ENCODE results near the gene APOBEC2. TPM values are rescaled to one million over a fixed set of nuclear protein-coding genes. Genes with fewer than 3 reads are reported as not detected.

APOBEC2 gene
- total RNA-seq, 1 experiment from 2014 or later, result 4.8 TPM

- Histone ChIP-seq H3K36me3 (ENCODE audit: control insufficient read depth, insufficient read depth, low read length) (no peaks in the 10 kb centered on the region), H3K4me1 (peaks cover 16% of the 10 kb centered on the region; the same call in 1 of the 2 replicates), H3K27me3 (replicated peaks; ENCODE audit: control insufficient read depth, insufficient read depth, low read length) (no peaks in the 10 kb centered on the region), H3K9me3 (no peaks in the 10 kb centered on the region), H3K4me3 (ENCODE audit: low read depth, low read length) (peak overlapping the region; percentile 98)
- Mint-ChIP-seq H3K27me3 (ENCODE audit: insufficient read depth, unreplicated experiment) (no peaks in the 10 kb centered on the region), H3K9me3 (ENCODE audit: unreplicated experiment) (no peaks in the 10 kb centered on the region), H3K27ac (ENCODE audit: unreplicated experiment) (peak overlapping the region; percentile 95), H3K4me1 (ENCODE audit: low read depth, unreplicated experiment) (peaks cover 29% of the 10 kb centered on the region), H3K4me3 (ENCODE audit: unreplicated experiment) (peak overlapping the region; percentile 92), H3K36me3 (ENCODE audit: insufficient read depth, unreplicated experiment) (peaks cover 36% of the 10 kb centered on the region)
- ChIA-PET CTCF (interaction anchor here (0.7 to 1.1 kb wide), 2 partner anchors 65 to 178 kb away, joined by 3 read pairs; no protein-coding TSS in a partner anchor), POLR2A (interaction anchor here (0.7 kb wide), 1 partner anchor 96 kb away, joined by 3 read pairs; no protein-coding TSS in a partner anchor)
- intact Hi-C loops (cut with micrococcal nuclease; ENCODE audit: unreplicated experiment), result loop anchor here (5.0 kb wide), 2 partner anchors 107 to 488 kb away; partner anchors contain the start of gene LRFN2
- DNase-seq, result no peak
- TF ChIP-seq, protein P1, sequence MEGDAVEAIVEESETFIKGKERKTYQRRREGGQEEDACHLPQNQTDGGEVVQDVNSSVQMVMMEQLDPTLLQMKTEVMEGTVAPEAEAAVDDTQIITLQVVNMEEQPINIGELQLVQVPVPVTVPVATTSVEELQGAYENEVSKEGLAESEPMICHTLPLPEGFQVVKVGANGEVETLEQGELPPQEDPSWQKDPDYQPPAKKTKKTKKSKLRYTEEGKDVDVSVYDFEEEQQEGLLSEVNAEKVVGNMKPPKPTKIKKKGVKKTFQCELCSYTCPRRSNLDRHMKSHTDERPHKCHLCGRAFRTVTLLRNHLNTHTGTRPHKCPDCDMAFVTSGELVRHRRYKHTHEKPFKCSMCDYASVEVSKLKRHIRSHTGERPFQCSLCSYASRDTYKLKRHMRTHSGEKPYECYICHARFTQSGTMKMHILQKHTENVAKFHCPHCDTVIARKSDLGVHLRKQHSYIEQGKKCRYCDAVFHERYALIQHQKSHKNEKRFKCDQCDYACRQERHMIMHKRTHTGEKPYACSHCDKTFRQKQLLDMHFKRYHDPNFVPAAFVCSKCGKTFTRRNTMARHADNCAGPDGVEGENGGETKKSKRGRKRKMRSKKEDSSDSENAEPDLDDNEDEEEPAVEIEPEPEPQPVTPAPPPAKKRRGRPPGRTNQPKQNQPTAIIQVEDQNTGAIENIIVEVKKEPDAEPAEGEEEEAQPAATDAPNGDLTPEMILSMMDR (IDR thresholded peaks at IDR 0.05; ENCODE audit: insufficient read depth in 1 of 2, low read depth in 1 of 2, low read length in 1 of 2, severe bottlenecking in 1 of 2, unreplicated experiment in 1 of 2), result no peak
- no TSS peak for BruUV-seq (replicated peaks)
Observed at GRCh38 chr6:41074692-41075436, 21.9 kb downstream of the APOBEC2 start.

- Mint-ChIP-seq H3K36me3 (ENCODE audit: insufficient read depth, unreplicated experiment) (peaks cover 46% of the 10 kb centered on the region), H3K4me1 (ENCODE audit: low read depth, unreplicated experiment) (peaks cover 22% of the 10 kb centered on the region), H3K27ac (ENCODE audit: unreplicated experiment) (no peak overlapping the region), H3K27me3 (ENCODE audit: insufficient read depth, unreplicated experiment) (no peaks in the 10 kb centered on the region), H3K9me3 (ENCODE audit: unreplicated experiment) (no peaks in the 10 kb centered on the region), H3K4me3 (ENCODE audit: unreplicated experiment) (peak overlapping the region; percentile 92)
- Histone ChIP-seq H3K4me3 (ENCODE audit: low read depth, low read length) (no peak overlapping the region), H3K4me1 (peaks cover 8% of the 10 kb centered on the region; the same call in 1 of the 2 replicates), H3K36me3 (ENCODE audit: control insufficient read depth, insufficient read depth, low read length) (peaks cover 4% of the 10 kb centered on the region; the same call in 1 of the 2 replicates), H3K9me3 (no peaks in the 10 kb centered on the region), H3K27me3 (replicated peaks; ENCODE audit: control insufficient read depth, insufficient read depth, low read length) (no peaks in the 10 kb centered on the region)
- intact Hi-C loops (cut with micrococcal nuclease; ENCODE audit: unreplicated experiment), result no loop called here
- TF ChIP-seq, protein P1 (IDR thresholded peaks at IDR 0.05; ENCODE audit: insufficient read depth in 1 of 2, low read depth in 1 of 2, low read length in 1 of 2, severe bottlenecking in 1 of 2, unreplicated experiment in 1 of 2), result no peak
- no TSS peak for BruUV-seq (replicated peaks)
- ChIA-PET POLR2A (interaction anchor here (0.7 kb wide), 1 partner anchor 95 kb away, joined by 3 read pairs; no protein-coding TSS in a partner anchor), CTCF (interaction anchor here (0.7 to 1.1 kb wide), 2 partner anchors 64 to 179 kb away, joined by 3 read pairs; no protein-coding TSS in a partner anchor)
- no peak for DNase-seq
Observed at GRCh38 chr6:41075651-41076626, 22.9 kb downstream of the APOBEC2 start.

- no peak for DNase-seq
- H3K4me1 Mint-ChIP-seq (ENCODE audit: low read depth, unreplicated experiment), result peaks cover 18% of the 10 kb centered on the region
- no peak overlapping the region for H3K27ac Mint-ChIP-seq (ENCODE audit: unreplicated experiment)
- no peak overlapping the region for H3K4me3 ChIP-seq (ENCODE audit: low read depth, low read length)
- ChIA-PET CTCF (no interaction called here), POLR2A (no interaction called here)
- H3K4me3 Mint-ChIP-seq (ENCODE audit: unreplicated experiment), result no peak overlapping the region
- H3K36me3 Mint-ChIP-seq (ENCODE audit: insufficient read depth, unreplicated experiment), result peaks cover 44% of the 10 kb centered on the region
- intact Hi-C loops (cut with micrococcal nuclease; ENCODE audit: unreplicated experiment), result no loop called here
- peaks cover 4% of the 10 kb centered on the region; the same call in 1 of the 2 replicates for H3K36me3 ChIP-seq (ENCODE audit: control insufficient read depth, insufficient read depth, low read length)
- BruUV-seq (replicated peaks), result no TSS peak
- H3K27me3 Mint-ChIP-seq (ENCODE audit: insufficient read depth, unreplicated experiment), result no peaks in the 10 kb centered on the region
- H3K9me3 ChIP-seq, result no peaks in the 10 kb centered on the region
- no peaks in the 10 kb centered on the region for H3K9me3 Mint-ChIP-seq (ENCODE audit: unreplicated experiment)
- no peaks in the 10 kb centered on the region for H3K27me3 ChIP-seq (replicated peaks; ENCODE audit: control insufficient read depth, insufficient read depth, low read length)
- TF ChIP-seq, protein P1 (IDR thresholded peaks at IDR 0.05; ENCODE audit: insufficient read depth in 1 of 2, low read depth in 1 of 2, low read length in 1 of 2, severe bottlenecking in 1 of 2, unreplicated experiment in 1 of 2), result no peak
- H3K4me1 ChIP-seq, result 0 out of 2 replicates have a peak, but pooled peaks cover 8% of the 10 kb centered on the region
Observed at GRCh38 chr6:41077536-41077935, 24.5 kb downstream of the APOBEC2 start.

Measured in Caco-2 (cell line).